ENCODE data around the gene PCSK1N. TPM values are rescaled to one million over a fixed set of nuclear protein-coding genes. Genes with fewer than 3 reads are reported as not detected.
"Not testable (repeated sequence)": the region's sequence is repeated elsewhere in the genome, so short reads cannot be mapped to it uniquely, and the experiment has no call there.

The PCSK1N gene
- total RNA-seq, result 4.3 TPM
- long read RNA-seq, transcript PCSK1N-201 (3 exons, 1,050 nt), result major isoform, 8 of 9 reads
- long read RNA-seq, partial matches to known transcripts, result 1 of 9 reads
- long read RNA-seq, other reads (novel, unspliced or antisense), result 0 of 9 reads

GRCh38 chrX:48835524-48836329 lies at the start of gene PCSK1N:
PCSK1N (minus strand) TSS chrX:48835610; CDS start chrX:48835532, 78 bp downstream.
- Histone ChIP-seq H3K4me1 (no peaks in the 10 kb centered on the region), H3K27me3 (no peaks in the 10 kb centered on the region), H3K4me3 (peak within 1 kb of the TSS; percentile 25), H3K27ac (no peak within 1 kb of the TSS), H3K36me3 (no peaks in the 10 kb centered on the region), H3K9me3 (no peaks in the 10 kb centered on the region)
- DNase-seq, result no peak
- ATAC-seq, result peak; percentile 28
- TF ChIP-seq, protein P1, sequence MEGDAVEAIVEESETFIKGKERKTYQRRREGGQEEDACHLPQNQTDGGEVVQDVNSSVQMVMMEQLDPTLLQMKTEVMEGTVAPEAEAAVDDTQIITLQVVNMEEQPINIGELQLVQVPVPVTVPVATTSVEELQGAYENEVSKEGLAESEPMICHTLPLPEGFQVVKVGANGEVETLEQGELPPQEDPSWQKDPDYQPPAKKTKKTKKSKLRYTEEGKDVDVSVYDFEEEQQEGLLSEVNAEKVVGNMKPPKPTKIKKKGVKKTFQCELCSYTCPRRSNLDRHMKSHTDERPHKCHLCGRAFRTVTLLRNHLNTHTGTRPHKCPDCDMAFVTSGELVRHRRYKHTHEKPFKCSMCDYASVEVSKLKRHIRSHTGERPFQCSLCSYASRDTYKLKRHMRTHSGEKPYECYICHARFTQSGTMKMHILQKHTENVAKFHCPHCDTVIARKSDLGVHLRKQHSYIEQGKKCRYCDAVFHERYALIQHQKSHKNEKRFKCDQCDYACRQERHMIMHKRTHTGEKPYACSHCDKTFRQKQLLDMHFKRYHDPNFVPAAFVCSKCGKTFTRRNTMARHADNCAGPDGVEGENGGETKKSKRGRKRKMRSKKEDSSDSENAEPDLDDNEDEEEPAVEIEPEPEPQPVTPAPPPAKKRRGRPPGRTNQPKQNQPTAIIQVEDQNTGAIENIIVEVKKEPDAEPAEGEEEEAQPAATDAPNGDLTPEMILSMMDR (IDR thresholded peaks at IDR 0.05), result no peak
- intact Hi-C loops (cut with DNase I), result no loop called here

GRCh38 chrX:48883729-48884128 lies 48.3 kb upstream of the PCSK1N start:
- no peak for ATAC-seq
- no peaks in the 10 kb centered on the region for H3K4me1 ChIP-seq
- no peak overlapping the region for H3K27ac ChIP-seq
- DNase-seq, result no peak
- H3K9me3 ChIP-seq, result no peaks in the 10 kb centered on the region
- no peaks in the 10 kb centered on the region for H3K36me3 ChIP-seq
- intact Hi-C loops (cut with DNase I), result no loop called here
- H3K27me3 ChIP-seq, result no peaks in the 10 kb centered on the region
- no peak overlapping the region for H3K4me3 ChIP-seq
- TF ChIP-seq, protein P1 (IDR thresholded peaks at IDR 0.05), result no peak

GRCh38 chrX:48876944-48877343 lies 41.5 kb upstream of the PCSK1N start:
- peak; percentile 40 for ATAC-seq
- intact Hi-C loops (cut with DNase I), result not testable (repeated sequence)

DNA sequence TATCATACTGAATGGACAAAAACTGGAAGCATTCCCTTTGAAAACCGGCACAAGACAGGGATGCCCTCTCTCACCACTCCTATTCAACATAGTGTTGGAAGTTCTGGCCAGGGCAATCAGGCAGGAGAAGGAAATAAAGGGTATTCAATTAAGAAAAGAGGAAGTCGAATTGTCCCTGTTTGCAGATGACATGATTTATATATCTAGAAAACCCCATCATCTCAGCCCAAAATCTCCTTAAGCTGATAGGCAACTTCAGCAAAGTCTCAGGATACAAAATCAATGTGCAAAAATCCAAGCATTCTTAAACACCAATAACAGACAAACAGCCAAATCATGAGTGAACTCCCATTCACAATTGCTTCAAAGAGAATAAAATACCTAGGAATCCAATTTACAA lies 36.6 kb upstream of the PCSK1N start:
- H3K36me3 ChIP-seq; H3K4me1 ChIP-seq; DNase-seq; intact Hi-C loops (cut with DNase I); ATAC-seq; H3K27ac ChIP-seq; H3K27me3 ChIP-seq; H3K9me3 ChIP-seq; H3K4me3 ChIP-seq: not testable (repeated sequence)

More at GRCh38 chrX:48876944-48877343, 41.5 kb upstream of the PCSK1N start:
- not testable (repeated sequence) for H3K27ac ChIP-seq, DNase-seq, H3K27me3 ChIP-seq, H3K36me3 ChIP-seq, H3K4me3 ChIP-seq, H3K4me1 ChIP-seq, H3K9me3 ChIP-seq

DNA sequence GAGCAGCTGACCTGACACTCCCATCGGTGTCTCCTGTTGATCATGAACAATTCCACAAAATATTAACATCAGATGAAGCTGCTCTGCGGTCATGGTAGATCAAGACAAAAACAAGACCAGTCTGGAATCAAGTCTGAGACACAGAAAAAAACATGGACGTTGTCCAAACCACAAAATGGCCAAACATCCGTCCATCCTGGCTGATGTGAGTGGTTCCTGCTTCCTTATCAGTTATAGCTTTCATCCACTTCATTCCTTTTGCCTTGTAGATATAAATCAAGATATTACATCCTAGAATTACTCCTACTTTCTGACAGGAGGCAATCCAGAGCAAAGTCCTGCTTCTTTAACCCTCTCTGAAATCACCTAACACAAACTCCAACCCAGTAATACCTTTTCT lies 28.8 kb upstream of the PCSK1N start:
- DNase-seq, result no peak
- intact Hi-C loops (cut with DNase I), result no loop called here
- Histone ChIP-seq H3K27ac (no peak overlapping the region), H3K4me3 (no peak overlapping the region), H3K27me3 (no peaks in the 10 kb centered on the region), H3K9me3 (no peaks in the 10 kb centered on the region), H3K36me3 (no peaks in the 10 kb centered on the region), H3K4me1 (no peaks in the 10 kb centered on the region)
- TF ChIP-seq, protein P1 (IDR thresholded peaks at IDR 0.05), result no peak
- no peak for ATAC-seq

- no peaks in the 10 kb centered on the region for H3K4me1 ChIP-seq
- no peak overlapping the region for H3K27ac ChIP-seq
- H3K4me3 ChIP-seq, result no peak overlapping the region
- intact Hi-C loops (cut with DNase I), result no loop called here
- H3K36me3 ChIP-seq, result no peaks in the 10 kb centered on the region
- DNase-seq (no peak), ATAC-seq (no peak)
- TF ChIP-seq, protein P1 (IDR thresholded peaks at IDR 0.05), result no peak
- H3K9me3 ChIP-seq, result no peaks in the 10 kb centered on the region
- no peaks in the 10 kb centered on the region for H3K27me3 ChIP-seq
Observed at GRCh38 chrX:48854898-48855297, 19.5 kb upstream of the PCSK1N start.

GRCh38 chrX:48854121-48854804 lies 18.9 kb upstream of the PCSK1N start:
- intact Hi-C loops (cut with DNase I); H3K36me3 ChIP-seq; H3K27ac ChIP-seq; ATAC-seq; H3K4me3 ChIP-seq; H3K4me1 ChIP-seq; H3K27me3 ChIP-seq; H3K9me3 ChIP-seq; DNase-seq: not testable (repeated sequence)

DNA sequence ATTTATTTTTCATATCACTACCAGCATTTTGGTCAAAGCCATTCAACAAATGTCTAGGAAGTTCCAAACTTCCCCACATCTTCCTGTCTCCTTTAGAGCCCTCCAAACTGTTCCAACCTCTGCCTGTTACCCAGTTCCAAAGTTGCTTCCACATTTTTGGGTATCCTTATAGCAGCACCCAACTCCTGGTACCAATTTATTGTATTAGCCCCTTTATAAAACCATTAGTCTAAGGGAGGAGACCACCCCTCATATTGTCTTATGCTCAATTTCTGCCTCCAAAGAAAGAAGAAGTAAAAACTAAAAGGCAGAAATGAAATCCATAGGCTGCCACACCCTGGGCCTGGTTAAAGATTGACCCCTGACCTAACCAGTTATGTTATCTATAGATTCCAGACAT lies 18.1 kb upstream of the PCSK1N start:
- H3K27ac ChIP-seq; H3K27me3 ChIP-seq; H3K9me3 ChIP-seq; ATAC-seq; DNase-seq; H3K4me1 ChIP-seq; intact Hi-C loops (cut with DNase I); H3K36me3 ChIP-seq; H3K4me3 ChIP-seq: not testable (repeated sequence)
